GM18505 (cell line): Measurements from ENCODE around the gene ARHGAP1.
"Not testable (repeated sequence)": the region's sequence is repeated elsewhere in the genome, so short reads cannot be mapped to it uniquely, and the experiment has no call there.

Experiments
- ATAC-seq: cut with Tn5 transposase; IDR thresholded peaks from one replicate; pipeline ENCODE4 v1.9.1; 2021; ENCODE audit not compliant: unreplicated experiment
- POLR2A ChIP-seq: IDR thresholded peaks from 4 replicates; pipeline ENCODE4 v1.6.1; 2011; ENCODE audit warnings: borderline replicate concordance; ENCODE audit not compliant: insufficient read depth, insufficient read length; ENCODE audit errors: extremely low read depth

Gene ARHGAP1

GRCh38 chr11:46718155-46719019 lies 18.0 kb upstream of the ARHGAP1 start:
- ATAC-seq, result no peak
- TF ChIP-seq POLR2A, result no peak

- not testable (repeated sequence) for ATAC-seq
These were observed 17.4 kb upstream of the ARHGAP1 start for GRCh38 chr11:46717825-46718154.

- TF ChIP-seq POLR2A, result no peak
- ATAC-seq, result no peak
These were observed 12.6 kb upstream of the ARHGAP1 start for GRCh38 chr11:46712874-46713576.

GRCh38 chr11:46711303-46711702 lies 10.9 kb upstream of the ARHGAP1 start:
- TF ChIP-seq POLR2A, result no peak
- ATAC-seq, result no peak

GRCh38 chr11:46710821-46711269 lies 10.4 kb upstream of the ARHGAP1 start:
- no peak for TF ChIP-seq POLR2A
- no peak for ATAC-seq

GRCh38 chr11:46709351-46709750 lies 8.9 kb upstream of the ARHGAP1 start:
- ATAC-seq, result not testable (repeated sequence)

- no peak for ATAC-seq
- TF ChIP-seq POLR2A, result no peak
These were observed 6.5 kb upstream of the ARHGAP1 start for GRCh38 chr11:46706886-46707285.

- no peak for ATAC-seq
- no peak for TF ChIP-seq POLR2A
These were observed 4.8 kb upstream of the ARHGAP1 start for GRCh38 chr11:46705070-46705688.

- TF ChIP-seq POLR2A, result peak; percentile 16
- no peak for ATAC-seq
These were observed 747 bp upstream of the ARHGAP1 start for GRCh38 chr11:46701078-46701654.

- TF ChIP-seq POLR2A, result no peak
- no peak for ATAC-seq
These were observed 1.8 kb downstream of the ARHGAP1 start for GRCh38 chr11:46698597-46698996.

GRCh38 chr11:46697723-46698122 lies 2.7 kb downstream of the ARHGAP1 start:
- no peak for ATAC-seq
- TF ChIP-seq POLR2A, result no peak

- no peak for TF ChIP-seq POLR2A
- no peak for ATAC-seq
These were observed 3.1 kb downstream of the ARHGAP1 start for GRCh38 chr11:46697303-46697702.

GRCh38 chr11:46696212-46696558 lies 4.2 kb downstream of the ARHGAP1 start:
- TF ChIP-seq POLR2A, result no peak
- ATAC-seq, result no peak

GRCh38 chr11:46695345-46696211 lies 4.8 kb downstream of the ARHGAP1 start:
- ATAC-seq, result no peak
- no peak for TF ChIP-seq POLR2A
